ENCODE data around the gene SLC6A8.
"Not testable (repeated sequence)": the region's sequence is repeated elsewhere in the genome, so short reads cannot be mapped to it uniquely, and the experiment has no call there.

The SLC6A8 gene

GRCh38 chrX:153733651-153734240 is 46.0 kb downstream of the SLC6A8 start:
- DNase-seq: no peak

- no peak for DNase-seq
Observed at GRCh38 chrX:153734871-153735270, 47.1 kb downstream of the SLC6A8 start.

GRCh38 chrX:153735274-153735673 is 47.5 kb downstream of the SLC6A8 start:
- no peak for DNase-seq

- no peak for DNase-seq
Observed at GRCh38 chrX:153736071-153736820, 48.5 kb downstream of the SLC6A8 start.

- no peak for DNase-seq
Observed at GRCh38 chrX:153736871-153737441, 49.2 kb downstream of the SLC6A8 start.

- no peak for DNase-seq
Observed at GRCh38 chrX:153738056-153738605, 50.4 kb downstream of the SLC6A8 start.

GRCh38 chrX:153739754-153740486 is 52.2 kb downstream of the SLC6A8 start:
- DNase-seq: no peak

- no peak for DNase-seq
Observed at GRCh38 chrX:153740631-153741222, 53.0 kb downstream of the SLC6A8 start.

GRCh38 chrX:153741446-153741845 is 53.7 kb downstream of the SLC6A8 start:
- DNase-seq: no peak

- DNase-seq: not testable (repeated sequence)
Observed at GRCh38 chrX:153742111-153742510, 54.4 kb downstream of the SLC6A8 start.

GRCh38 chrX:153742796-153743467 is 55.2 kb downstream of the SLC6A8 start:
- DNase-seq: not testable (repeated sequence)

GRCh38 chrX:153743468-153744209 is 55.9 kb downstream of the SLC6A8 start:
- peak; percentile 50 for DNase-seq

- no peak for DNase-seq
Observed at GRCh38 chrX:153744210-153745066, 56.7 kb downstream of the SLC6A8 start.

GRCh38 chrX:153745067-153745433 is 57.3 kb downstream of the SLC6A8 start:
- DNase-seq: not testable (repeated sequence)

All from NCI-H2029 (cell line).